GM12873 (cell line): ENCODE measurements around the gene TEAD1.

Experiments used
- CTCF ChIP-seq: IDR thresholded peaks from 2 replicates; pipeline ENCODE4 v1.5.1; 2012; ENCODE audit warnings: low read depth, mild to moderate bottlenecking, moderate library complexity, low read length, control low read depth; ENCODE audit not compliant: insufficient read depth; ENCODE audit errors: missing control alignments

TEAD1 gene

GRCh38 chr11:12981676-12982522 is 307.7 kb downstream of the TEAD1 start:
- no peak for TF ChIP-seq CTCF

- TF ChIP-seq CTCF = no peak
These were observed 309.1 kb downstream of the TEAD1 start for GRCh38 chr11:12983336-12983735.

GRCh38 chr11:12986194-12986898 is 312.1 kb downstream of the TEAD1 start:
- TF ChIP-seq CTCF = no peak

GRCh38 chr11:12989428-12990161 is 315.4 kb downstream of the TEAD1 start:
- TF ChIP-seq CTCF = no peak

GRCh38 chr11:12990162-12990480 is 315.9 kb downstream of the TEAD1 start:
- TF ChIP-seq CTCF = no peak

GRCh38 chr11:12991426-12991825 is 317.2 kb downstream of the TEAD1 start:
- no peak for TF ChIP-seq CTCF

- TF ChIP-seq CTCF = no peak
These were observed 319.4 kb downstream of the TEAD1 start for GRCh38 chr11:12993626-12994025.
